ENCODE measurements around the gene PLCL1.

The PLCL1 gene

DNA sequence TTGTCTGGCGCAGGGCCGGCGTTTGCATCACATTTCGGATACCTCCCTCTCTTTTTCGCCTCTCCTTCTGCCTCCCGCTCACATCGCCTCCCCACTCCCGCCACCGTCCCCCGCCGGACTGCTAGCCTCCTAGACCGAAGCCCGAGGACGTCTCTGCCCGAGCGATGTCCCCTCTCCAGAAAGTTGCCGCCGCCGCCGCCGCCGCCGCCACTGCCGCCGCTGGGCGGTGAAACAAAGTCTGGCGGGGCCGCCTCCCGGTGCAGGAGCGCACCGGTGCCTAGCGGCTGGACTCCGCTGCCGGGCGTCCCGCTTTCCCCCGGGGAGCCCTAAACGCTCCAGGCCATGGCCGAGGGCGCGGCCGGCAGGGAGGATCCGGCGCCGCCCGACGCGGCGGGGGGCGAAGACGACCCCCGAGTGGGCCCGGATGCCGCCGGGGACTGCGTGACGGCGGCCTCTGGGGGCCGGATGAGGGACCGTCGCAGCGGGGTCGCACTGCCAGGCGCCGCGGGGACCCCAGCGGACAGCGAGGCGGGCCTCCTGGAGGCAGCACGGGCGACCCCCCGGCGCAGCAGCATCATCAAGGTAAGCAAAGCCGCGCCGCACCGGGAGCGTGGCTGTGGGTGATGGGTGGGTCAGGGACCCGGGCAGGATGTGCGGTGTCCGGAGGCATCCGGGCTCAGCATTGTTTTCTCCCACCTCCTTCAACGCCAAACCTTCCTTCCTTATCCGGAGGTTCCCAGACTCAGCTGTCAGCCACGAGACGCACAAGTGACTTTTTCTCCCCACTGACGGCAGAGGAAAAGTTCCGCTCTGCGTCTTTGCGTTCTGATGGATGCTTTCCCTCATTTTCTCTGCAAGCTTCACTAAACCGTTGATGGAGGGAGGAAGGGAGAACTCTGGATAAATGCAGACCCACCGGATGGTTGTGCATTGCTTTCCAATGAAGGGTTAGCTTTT is 643 bp downstream of the PLCL1 start:
- H3K79me2 ChIP-seq (ENCODE audit: insufficient read depth, low read depth) = no peaks in the 10 kb centered on the region
- H3K27ac ChIP-seq = no peak overlapping the region
- H3K4me1 ChIP-seq (ENCODE audit: low read depth, poor library complexity, severe bottlenecking) = peaks cover 34% of the 10 kb centered on the region
- no peak overlapping the region for H3K4me3 ChIP-seq (IDR thresholded peaks at IDR 0.05; ENCODE audit: insufficient read depth, low read depth, low read length)
- H3K27me3 ChIP-seq (ENCODE audit: insufficient read depth, low read depth) = no peaks in the 10 kb centered on the region
- no peak for TF ChIP-seq CTCF (conservative IDR thresholded peaks at IDR 0.05; ENCODE audit: low read depth, low read length)
- peak overlapping the region; percentile 38; the same call in 1 of the 2 replicates for H3K9ac ChIP-seq
- H4K20me1 ChIP-seq (ENCODE audit: insufficient read depth) = no peaks in the 10 kb centered on the region
- H2AFZ ChIP-seq (ENCODE audit: low read depth) = peak overlapping the region; percentile 96
- H3K4me2 ChIP-seq = peak overlapping the region; percentile 88
- H3K36me3 ChIP-seq (ENCODE audit: insufficient read depth) = no peaks in the 10 kb centered on the region

GRCh38 chr2:197805715-197806633 is 1.6 kb downstream of the PLCL1 start:
- H3K4me1 ChIP-seq (ENCODE audit: low read depth, poor library complexity, severe bottlenecking) = peaks cover 34% of the 10 kb centered on the region
- H4K20me1 ChIP-seq (ENCODE audit: insufficient read depth) = no peaks in the 10 kb centered on the region
- H3K9ac ChIP-seq = no peak overlapping the region
- no peak overlapping the region for H3K4me3 ChIP-seq (IDR thresholded peaks at IDR 0.05; ENCODE audit: insufficient read depth, low read depth, low read length)
- no peaks in the 10 kb centered on the region for H3K79me2 ChIP-seq (ENCODE audit: insufficient read depth, low read depth)
- TF ChIP-seq CTCF (conservative IDR thresholded peaks at IDR 0.05; ENCODE audit: low read depth, low read length) = no peak
- no peak overlapping the region for H3K27ac ChIP-seq
- no peaks in the 10 kb centered on the region for H3K27me3 ChIP-seq (ENCODE audit: insufficient read depth, low read depth)
- H3K4me2 ChIP-seq = peak overlapping the region; percentile 35
- no peaks in the 10 kb centered on the region for H3K36me3 ChIP-seq (ENCODE audit: insufficient read depth)
- peak overlapping the region; percentile 96 for H2AFZ ChIP-seq (ENCODE audit: low read depth)

DNA sequence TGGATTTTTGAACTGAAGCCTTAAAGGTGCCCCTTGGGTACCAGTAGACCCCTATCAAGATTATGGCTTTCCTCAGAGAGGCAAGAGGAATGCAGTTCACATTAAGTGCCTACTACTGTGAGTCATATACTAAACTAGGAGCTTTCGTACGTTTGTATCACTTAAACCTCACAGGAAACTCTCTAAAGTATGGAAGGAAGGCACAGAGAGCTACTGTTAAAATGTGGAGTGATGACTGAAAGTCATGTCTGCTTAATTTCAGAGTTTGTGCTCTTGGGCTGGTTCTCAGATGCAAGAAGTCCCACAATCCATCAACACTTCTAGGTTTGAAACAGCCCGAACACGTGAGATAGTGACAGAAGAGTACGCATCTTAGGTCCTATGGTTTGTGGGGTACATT is 4.7 kb downstream of the PLCL1 start:
- Histone ChIP-seq H3K79me2 (ENCODE audit: insufficient read depth, low read depth) (no peaks in the 10 kb centered on the region), H3K4me1 (ENCODE audit: low read depth, poor library complexity, severe bottlenecking) (peaks cover 17% of the 10 kb centered on the region), H4K20me1 (ENCODE audit: insufficient read depth) (no peaks in the 10 kb centered on the region), H3K4me3 (IDR thresholded peaks at IDR 0.05; ENCODE audit: insufficient read depth, low read depth, low read length) (no peak overlapping the region), H2AFZ (ENCODE audit: low read depth) (no peak overlapping the region), H3K4me2 (no peak overlapping the region), H3K36me3 (ENCODE audit: insufficient read depth) (no peaks in the 10 kb centered on the region), H3K9ac (no peak overlapping the region), H3K27me3 (ENCODE audit: insufficient read depth, low read depth) (no peaks in the 10 kb centered on the region), H3K27ac (no peak overlapping the region)
- no peak for TF ChIP-seq CTCF (conservative IDR thresholded peaks at IDR 0.05; ENCODE audit: low read depth, low read length)

- Histone ChIP-seq H3K36me3 (ENCODE audit: insufficient read depth) (no peaks in the 10 kb centered on the region), H3K9ac (no peak overlapping the region), H3K4me3 (IDR thresholded peaks at IDR 0.05; ENCODE audit: insufficient read depth, low read depth, low read length) (no peak overlapping the region), H3K4me2 (no peak overlapping the region), H3K27me3 (ENCODE audit: insufficient read depth, low read depth) (no peaks in the 10 kb centered on the region), H4K20me1 (ENCODE audit: insufficient read depth) (no peaks in the 10 kb centered on the region), H2AFZ (ENCODE audit: low read depth) (no peak overlapping the region), H3K79me2 (ENCODE audit: insufficient read depth, low read depth) (no peaks in the 10 kb centered on the region), H3K4me1 (ENCODE audit: low read depth, poor library complexity, severe bottlenecking) (peaks cover 17% of the 10 kb centered on the region), H3K27ac (no peak overlapping the region)
- no peak for TF ChIP-seq CTCF (conservative IDR thresholded peaks at IDR 0.05; ENCODE audit: low read depth, low read length)
Measured at GRCh38 chr2:197810016-197810415, 5.6 kb downstream of the PLCL1 start.

All from KMS-11 (cell line).